ENCODE data around the gene LMOD2.

DNA sequence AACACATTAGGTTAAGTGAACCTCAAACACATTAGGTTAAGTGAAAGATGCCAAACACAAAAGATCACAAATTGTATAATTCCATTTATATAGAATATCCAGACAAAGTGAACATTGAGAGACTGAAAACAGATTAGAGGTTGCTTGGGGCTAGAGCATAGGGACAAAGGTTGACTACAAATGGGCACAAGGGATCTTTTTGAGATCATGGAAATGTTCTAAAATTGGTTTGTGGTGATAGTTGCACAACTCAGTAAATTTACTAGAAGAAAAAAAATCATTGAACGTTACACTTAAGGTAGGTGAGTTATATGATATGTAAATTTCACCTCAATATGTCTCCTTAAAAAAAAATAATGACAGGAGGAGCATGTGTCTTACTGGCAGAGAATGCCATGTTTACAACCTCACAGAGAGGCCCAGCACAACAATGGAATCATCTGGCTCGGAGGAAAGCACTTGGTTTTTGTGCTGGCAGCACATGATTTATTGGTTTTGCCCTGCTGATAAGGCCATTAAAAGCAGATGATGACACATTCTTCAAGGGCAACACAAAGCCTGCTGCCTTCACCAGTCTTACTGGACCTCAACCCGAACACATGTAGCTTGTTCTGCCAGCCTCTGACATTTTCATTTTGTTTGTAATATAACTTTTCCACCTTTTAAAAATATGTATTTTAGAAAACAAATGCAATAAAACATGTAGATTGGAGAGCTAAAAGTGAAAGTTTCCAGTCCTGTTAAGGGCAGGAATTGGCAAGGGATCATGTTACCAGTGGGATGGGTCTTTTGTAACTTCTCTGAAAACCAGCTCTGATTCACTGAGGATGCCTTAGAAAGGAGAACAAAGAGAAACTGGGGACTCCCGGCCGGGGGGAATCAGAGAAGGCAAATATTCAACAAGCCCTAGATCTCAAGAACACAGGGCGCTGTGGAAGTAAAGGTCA, 11.9 kb upstream of the LMOD2 start:
- TF ChIP-seq, protein P1, sequence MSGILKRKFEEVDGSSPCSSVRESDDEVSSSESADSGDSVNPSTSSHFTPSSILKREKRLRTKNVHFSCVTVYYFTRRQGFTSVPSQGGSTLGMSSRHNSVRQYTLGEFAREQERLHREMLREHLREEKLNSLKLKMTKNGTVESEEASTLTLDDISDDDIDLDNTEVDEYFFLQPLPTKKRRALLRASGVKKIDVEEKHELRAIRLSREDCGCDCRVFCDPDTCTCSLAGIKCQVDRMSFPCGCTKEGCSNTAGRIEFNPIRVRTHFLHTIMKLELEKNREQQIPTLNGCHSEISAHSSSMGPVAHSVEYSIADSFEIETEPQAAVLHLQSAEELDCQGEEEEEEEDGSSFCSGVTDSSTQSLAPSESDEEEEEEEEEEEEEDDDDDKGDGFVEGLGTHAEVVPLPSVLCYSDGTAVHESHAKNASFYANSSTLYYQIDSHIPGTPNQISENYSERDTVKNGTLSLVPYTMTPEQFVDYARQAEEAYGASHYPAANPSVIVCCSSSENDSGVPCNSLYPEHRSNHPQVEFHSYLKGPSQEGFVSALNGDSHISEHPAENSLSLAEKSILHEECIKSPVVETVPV (CRISPR knock-in tag; IDR thresholded peaks at IDR 0.05) = no peak
- TF ChIP-seq, protein P2, sequence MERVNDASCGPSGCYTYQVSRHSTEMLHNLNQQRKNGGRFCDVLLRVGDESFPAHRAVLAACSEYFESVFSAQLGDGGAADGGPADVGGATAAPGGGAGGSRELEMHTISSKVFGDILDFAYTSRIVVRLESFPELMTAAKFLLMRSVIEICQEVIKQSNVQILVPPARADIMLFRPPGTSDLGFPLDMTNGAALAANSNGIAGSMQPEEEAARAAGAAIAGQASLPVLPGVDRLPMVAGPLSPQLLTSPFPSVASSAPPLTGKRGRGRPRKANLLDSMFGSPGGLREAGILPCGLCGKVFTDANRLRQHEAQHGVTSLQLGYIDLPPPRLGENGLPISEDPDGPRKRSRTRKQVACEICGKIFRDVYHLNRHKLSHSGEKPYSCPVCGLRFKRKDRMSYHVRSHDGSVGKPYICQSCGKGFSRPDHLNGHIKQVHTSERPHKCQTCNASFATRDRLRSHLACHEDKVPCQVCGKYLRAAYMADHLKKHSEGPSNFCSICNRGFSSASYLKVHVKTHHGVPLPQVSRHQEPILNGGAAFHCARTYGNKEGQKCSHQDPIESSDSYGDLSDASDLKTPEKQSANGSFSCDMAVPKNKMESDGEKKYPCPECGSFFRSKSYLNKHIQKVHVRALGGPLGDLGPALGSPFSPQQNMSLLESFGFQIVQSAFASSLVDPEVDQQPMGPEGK (CRISPR knock-in tag; IDR thresholded peaks at IDR 0.05; ENCODE audit: borderline replicate concordance) = peak; percentile 52; the same call in 1 of the 2 replicates
- TF ChIP-seq, protein P3, sequence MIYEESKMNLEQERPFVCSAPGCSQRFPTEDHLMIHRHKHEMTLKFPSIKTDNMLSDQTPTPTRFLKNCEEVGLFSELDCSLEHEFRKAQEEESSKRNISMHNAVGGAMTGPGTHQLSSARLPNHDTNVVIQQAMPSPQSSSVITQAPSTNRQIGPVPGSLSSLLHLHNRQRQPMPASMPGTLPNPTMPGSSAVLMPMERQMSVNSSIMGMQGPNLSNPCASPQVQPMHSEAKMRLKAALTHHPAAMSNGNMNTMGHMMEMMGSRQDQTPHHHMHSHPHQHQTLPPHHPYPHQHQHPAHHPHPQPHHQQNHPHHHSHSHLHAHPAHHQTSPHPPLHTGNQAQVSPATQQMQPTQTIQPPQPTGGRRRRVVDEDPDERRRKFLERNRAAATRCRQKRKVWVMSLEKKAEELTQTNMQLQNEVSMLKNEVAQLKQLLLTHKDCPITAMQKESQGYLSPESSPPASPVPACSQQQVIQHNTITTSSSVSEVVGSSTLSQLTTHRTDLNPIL (CRISPR knock-in tag; IDR thresholded peaks at IDR 0.05; ENCODE audit: low read depth) = peak; percentile 60; the same call in 1 of the 2 replicates
- TF ChIP-seq GLIS3 (CRISPR knock-in tag; IDR thresholded peaks at IDR 0.05) (peak; percentile 40; the same call in 1 of the 2 replicates), ZC3H10 (CRISPR knock-in tag; IDR thresholded peaks at IDR 0.05) (no peak), RARB (CRISPR knock-in tag; IDR thresholded peaks at IDR 0.05) (no peak), ZFP3 (CRISPR knock-in tag; IDR thresholded peaks at IDR 0.05) (peak; percentile 80), TOX (CRISPR knock-in tag; IDR thresholded peaks at IDR 0.05; ENCODE audit: borderline replicate concordance) (0 out of 2 replicates have a peak, but pooled peaks have one; percentile 14), ZNF8 (CRISPR knock-in tag; IDR thresholded peaks at IDR 0.05) (no peak)

All from SK-N-SH treated with all-trans-retinoic acid at 6 μM for 48 hours (cell line).